Suppressor macrophage treated with lipopolysaccharide for 4 hours (primary cell): Measurements from ENCODE around the gene RAPH1.
A peak's percentile ranks its signal among the peaks of the same experiment; 100 is the strongest.
"Not testable (repeated sequence)": the region's sequence is repeated elsewhere in the genome, so short reads cannot be mapped to it uniquely, and the experiment has no call there.

Experiments
- DNase-seq: peaks from one replicate; pipeline ENCODE4 v3.0.0-alpha.2; 2020

RAPH1 gene

DNA sequence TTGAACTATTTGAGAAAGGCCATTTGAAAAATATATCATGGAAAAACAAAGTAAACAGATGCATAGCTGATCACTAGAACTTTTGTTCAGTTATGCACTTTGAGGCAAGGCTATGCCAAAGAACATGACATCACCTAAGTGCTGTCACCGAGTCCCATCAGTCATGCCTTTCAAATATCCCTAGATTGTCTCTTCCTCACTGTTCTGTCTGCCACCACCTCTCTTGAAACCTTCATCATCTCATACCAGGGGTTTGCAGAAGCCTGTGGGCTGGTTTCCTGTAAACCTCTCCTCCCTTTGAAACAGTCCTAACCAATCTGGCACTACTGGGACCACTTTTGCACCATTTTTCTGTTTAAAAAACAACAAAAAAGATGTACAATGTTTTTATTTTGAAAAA is 12.3 kb upstream of the RAPH1 start:
- DNase-seq: no peak

DNA sequence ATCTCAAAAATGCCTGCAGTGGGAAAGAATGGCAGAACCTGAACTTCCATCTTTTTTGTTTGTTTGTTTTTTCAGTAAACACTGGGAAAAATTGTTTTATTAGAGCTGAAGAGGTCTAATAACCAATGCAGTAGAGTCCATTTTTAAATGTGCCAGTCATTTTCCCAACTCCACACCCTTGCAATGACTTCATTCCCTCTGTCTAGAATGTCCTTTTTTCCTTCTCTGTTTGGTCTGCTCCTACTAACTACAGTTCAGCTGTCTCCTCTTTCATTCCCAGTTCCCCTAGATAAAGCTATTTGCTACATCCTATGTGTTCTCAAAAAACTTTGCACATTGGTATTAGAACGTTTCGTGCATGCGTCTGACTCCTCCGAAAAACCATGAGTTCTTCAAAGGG is 9.3 kb upstream of the RAPH1 start:
- DNase-seq: no peak

- no peak for DNase-seq
These were observed 8.8 kb upstream of the RAPH1 start for GRCh38 chr2:203543898-203544328.

DNA sequence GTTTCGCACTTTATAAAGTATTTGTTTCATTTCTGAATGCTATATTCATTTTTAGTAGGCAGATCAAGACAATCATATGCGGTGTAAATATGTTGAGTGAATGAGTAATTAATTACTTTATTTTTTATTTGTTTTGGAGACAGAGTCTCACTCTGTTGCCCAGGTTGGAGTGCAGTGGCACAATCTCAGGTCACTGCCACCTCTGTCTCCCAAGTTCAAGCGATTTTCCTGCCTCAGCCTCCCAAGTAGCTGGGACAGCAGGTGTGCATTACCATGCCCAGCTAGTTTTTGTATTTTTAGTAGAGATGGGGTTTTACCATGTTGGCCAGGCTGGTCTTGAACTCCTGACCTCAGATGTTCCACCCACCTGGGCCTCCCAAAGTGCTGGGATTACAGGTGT is 5.5 kb upstream of the RAPH1 start:
- DNase-seq: not testable (repeated sequence)

GRCh38 chr2:203538237-203538636 is 3.1 kb upstream of the RAPH1 start:
- not testable (repeated sequence) for DNase-seq

- DNase-seq: not testable (repeated sequence)
These were observed 1.5 kb upstream of the RAPH1 start for GRCh38 chr2:203536586-203536951.

GRCh38 chr2:203535784-203536585 is 884 bp upstream of the RAPH1 start:
- DNase-seq: no peak

DNA sequence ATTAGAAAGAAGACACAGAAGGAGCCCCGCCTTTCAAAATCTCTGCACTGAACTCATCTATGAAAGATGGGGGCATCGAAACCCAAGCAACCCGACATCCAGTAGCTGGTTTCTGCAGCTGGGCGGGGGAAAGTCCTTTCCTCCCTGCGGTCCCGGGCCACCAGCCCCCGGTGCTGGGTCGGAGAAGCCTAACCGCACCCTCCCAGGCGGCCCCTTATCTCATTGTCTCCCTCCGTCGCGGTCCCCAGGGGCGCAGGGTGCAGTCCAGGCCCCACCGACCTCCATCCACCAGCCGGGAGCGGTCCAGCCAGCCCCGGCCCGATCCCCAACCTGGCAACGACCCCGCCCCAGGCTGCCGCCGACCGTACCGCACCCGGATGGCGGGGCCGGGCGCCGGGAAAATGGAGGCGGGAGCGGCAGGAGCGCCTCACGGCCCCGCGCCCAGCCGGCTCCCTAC is 452 bp downstream of the RAPH1 start:
- peak; percentile 18 for DNase-seq

GRCh38 chr2:203533676-203534591 is 1.2 kb downstream of the RAPH1 start:
- DNase-seq: no peak

DNA sequence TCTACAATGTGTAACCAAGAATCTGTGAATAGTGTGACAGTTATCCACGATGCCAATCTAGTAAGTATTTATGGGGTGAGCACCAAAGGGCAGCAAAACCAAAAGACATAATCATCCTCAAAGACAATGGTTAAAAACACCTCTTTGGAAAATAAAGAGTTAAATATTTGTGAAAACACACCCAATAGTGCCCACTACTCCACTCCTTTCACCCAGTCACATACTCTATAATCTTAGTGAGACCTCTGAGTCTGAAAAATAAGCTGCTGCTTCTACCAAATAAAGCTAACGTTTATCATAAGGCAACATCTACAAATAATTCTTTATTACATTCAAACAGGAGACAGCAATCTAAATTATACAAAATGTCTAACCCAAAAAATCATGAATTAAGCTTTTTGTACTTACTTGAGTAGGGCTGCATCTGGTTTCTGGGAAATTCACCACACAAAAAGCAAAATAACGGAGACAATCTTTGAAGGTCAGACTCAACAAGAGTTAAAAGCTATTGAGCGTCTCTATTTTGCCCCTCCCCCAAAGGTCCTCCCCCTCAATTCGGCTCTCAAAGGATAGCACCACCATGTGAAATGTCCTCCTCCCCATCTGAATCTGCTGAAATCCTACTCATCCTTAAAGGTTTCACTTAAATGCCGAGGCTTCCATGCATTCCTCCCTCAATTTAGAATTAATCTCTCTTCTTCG is 2.0 kb downstream of the RAPH1 start:
- DNase-seq: peak; percentile 27

DNA sequence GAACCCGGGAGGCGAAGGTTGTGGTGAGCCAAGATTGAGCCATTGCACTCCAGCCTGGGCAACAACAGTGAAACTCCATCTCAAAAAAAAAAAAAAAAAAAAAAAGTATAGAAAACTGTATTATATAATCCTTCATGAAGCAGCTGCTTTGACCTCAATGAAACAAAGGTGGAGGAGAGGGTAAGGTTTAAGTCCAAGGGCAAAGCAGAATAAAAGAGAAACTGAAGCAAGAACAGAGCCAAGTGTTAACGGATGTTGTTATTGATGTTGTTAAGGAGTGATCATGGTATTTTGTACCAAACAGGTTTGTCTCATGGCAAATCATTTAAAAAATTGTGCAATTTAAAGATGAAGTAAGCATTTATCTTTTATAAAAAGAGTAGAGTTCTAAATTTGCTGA is 7.4 kb downstream of the RAPH1 start:
- DNase-seq: no peak

DNA sequence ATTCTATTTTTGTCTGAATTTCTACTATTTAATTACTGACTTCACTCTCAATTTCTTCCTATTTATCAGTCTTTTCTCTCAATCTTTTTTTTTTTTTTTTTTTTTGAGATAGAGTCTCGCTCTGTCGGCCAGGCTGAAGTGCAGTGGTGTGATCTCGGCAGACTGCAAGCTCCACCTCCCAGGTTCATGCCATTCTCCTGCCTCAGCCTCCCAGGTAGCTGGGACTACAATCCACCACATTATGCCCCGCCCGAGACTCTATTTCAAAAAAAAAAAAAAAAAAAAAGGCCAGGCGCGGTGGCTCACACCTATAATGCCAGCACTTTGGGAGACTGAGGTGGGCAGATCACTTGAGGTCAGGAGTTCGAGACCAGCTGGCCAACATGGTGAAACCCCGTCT is 21.8 kb downstream of the RAPH1 start:
- not testable (repeated sequence) for DNase-seq

- DNase-seq: no peak
These were observed 24.2 kb downstream of the RAPH1 start for GRCh38 chr2:203510941-203511305.

DNA sequence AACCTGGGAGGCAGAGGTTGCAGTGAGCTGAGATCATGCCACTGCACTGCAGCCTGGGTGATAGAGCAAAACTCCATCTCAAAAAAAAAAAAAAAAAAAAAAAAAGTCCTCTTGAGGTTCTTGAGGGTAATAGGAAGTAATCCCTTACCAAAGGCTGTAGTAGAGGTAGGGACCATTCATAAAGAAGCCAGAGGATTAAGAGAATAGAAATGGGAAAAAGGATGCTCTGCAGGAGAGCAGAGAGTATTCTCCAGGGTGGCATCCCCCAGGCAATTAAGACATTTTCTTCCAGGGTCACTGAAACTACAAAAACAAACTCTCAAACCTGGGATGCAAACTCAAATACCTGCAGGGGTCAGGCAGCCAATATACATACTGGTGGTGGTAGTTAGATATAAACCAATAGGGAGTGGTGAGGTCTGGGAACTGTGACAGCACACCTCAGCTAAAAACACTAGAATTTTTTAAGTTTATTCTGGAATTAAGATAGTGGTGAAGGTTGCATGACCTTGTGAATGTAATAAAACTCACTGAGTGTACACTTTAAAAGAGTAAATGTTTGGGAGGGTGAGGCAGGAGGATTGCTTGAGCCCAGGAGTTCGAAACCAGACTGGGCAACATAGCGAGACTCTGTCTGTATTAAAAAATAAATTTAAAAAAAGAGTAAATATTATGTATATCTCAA is 24.7 kb downstream of the RAPH1 start:
- no peak for DNase-seq

DNA sequence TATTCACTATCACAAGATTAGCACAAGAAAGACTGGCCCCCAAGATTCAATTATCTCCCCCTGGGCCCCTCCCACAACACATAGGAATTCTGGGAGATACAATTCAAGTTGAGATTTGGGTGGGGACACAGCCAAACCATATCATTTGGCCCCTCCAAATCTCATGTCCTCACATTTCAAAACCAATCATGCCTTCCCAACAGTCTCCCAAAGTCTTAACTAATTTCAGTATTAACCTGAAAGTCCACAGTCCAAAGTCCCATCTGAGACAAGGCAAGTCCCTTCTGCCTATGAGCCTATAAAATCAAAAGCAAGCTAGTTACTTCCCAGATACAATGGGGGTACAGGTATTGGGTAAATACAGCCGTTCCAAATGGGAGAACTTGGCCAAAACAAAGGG is 31.6 kb downstream of the RAPH1 start:
- not testable (repeated sequence) for DNase-seq

- DNase-seq: no peak
These were observed 33.2 kb downstream of the RAPH1 start for GRCh38 chr2:203501873-203502272.

DNA sequence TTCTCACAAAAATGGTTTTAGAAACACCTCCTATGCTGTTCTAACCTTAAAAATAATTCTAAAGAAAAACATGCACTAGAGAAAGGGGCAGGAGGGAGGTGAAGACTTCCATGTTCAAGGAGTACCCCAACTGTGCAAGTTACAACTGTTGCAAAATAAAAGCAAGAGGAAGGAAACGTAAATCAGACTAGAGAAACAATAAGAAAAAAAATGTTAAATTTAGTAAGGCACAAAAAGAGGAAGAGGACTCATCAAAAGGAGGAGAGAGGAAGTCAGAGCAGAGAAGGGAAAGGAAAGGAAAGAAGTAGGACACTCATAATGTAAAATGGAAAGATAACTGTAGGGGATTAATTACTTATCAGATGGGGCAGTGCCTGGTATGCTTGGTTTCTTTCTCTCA is 34.1 kb downstream of the RAPH1 start:
- DNase-seq: peak; percentile 51

DNA sequence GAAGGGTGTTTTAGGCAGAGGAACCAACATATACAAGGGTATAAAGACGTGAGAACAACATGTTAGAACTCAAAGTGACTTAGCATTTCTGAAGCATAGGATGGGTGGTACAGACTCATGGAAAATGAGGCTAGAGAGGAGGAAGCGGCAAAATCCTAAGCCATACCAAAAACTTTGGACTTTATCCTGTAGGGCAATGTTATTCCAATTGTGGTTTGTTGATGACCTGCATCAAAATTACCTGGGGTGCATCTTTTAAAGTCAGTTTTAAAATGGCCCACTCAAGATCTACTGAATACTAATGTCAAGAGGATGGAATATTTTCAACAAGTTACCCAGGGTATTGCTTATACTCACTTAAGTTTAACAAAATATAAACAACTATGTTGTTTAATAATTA is 34.8 kb downstream of the RAPH1 start:
- DNase-seq: no peak

- peak; percentile 76 for DNase-seq
These were observed 36.9 kb downstream of the RAPH1 start for GRCh38 chr2:203498161-203498560.

DNA sequence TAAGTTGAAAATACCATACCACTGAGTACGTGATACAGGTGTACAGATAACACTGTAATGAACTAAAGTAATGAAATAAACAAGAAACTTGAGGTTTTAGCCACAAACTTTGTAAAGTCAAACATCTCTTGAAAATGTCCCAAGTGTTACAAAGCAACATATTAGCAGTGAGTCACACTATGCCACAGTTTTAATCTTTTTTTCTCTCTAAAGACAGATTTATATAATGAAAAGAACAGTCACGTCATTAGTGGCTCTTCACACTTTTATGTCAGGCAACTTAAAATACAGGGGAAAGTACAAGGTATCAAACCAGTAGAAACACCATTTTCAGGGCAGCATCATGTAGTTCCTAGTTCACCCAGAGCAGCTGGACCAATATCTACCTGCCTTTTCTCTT is 42.1 kb downstream of the RAPH1 start:
- no peak for DNase-seq

DNA sequence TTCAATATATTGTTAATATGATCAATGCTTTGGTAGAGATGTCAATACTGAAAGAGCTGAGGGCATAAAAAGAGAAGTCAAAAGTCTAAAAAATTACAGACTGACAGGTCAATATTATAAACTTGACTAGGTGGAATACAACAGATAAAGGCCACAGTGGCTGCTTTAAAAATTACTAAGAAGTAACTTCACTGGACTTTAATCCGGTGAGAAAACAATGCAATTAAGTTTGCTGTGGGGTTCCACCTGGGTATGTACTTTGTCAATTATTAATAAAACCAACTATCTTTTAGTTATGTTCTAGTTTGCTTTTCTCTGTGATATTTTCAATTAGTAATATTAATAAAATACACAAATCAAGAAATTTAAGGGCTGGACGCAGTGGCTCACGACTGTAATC is 44.7 kb downstream of the RAPH1 start:
- no peak for DNase-seq

DNA sequence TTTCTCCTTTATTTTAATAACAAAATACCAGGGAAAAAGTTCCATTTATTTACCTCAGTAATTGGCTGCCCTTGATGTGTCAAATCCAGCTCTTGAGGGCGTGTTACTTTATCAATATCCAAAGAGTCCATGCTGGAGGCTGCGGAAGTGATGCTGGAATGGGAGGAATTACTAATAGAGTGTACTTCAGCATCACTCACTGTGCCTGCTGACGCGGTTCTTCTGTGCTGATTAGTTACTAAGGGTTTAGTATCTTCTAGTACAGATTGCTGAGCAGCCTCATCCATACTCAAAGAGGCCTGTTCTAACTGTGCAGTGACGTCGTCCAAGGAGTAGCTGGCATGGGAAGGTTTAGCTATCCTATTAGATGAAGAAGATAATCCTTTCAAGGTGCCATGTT is 45.6 kb downstream of the RAPH1 start:
- no peak for DNase-seq
